ENCODE measurements around the gene PTPRT. TPM values are rescaled to one million over a fixed set of nuclear protein-coding genes. Genes with fewer than 3 reads are reported as not detected.

The PTPRT gene
- total RNA-seq, 1 experiment from 2014 or later = not detected

- TF ChIP-seq CTCF (IDR thresholded peaks at IDR 0.05; ENCODE audit: unreplicated experiment) = no peak
- Mint-ChIP-seq H3K36me3 (ENCODE audit: insufficient read depth, unreplicated experiment) (no peaks in the 10 kb centered on the region), H3K9me3 (ENCODE audit: low read depth, unreplicated experiment) (peaks cover 2% of the 10 kb centered on the region), H3K4me1 (ENCODE audit: low read depth, unreplicated experiment) (no peaks in the 10 kb centered on the region), H3K27me3 (ENCODE audit: unreplicated experiment) (peaks cover 47% of the 10 kb centered on the region), H3K4me3 (ENCODE audit: low read depth, unreplicated experiment) (no peak overlapping the region), H3K27ac (ENCODE audit: unreplicated experiment) (no peak overlapping the region)
- no TSS peak for BruUV-seq (replicated peaks)
- CTCF ChIA-PET = no interaction called here
- DNase-seq = no peak
- intact Hi-C loops (cut with micrococcal nuclease; ENCODE audit: unreplicated experiment) = no loop called here
Observed at GRCh38 chr20:42359617-42360016, 830.1 kb downstream of the PTPRT start.

GRCh38 chr20:42352096-42352495, 837.6 kb downstream of the PTPRT start:
- DNase-seq = no peak
- no peaks in the 10 kb centered on the region for H3K36me3 Mint-ChIP-seq (ENCODE audit: insufficient read depth, unreplicated experiment)
- peaks cover 7% of the 10 kb centered on the region for H3K9me3 Mint-ChIP-seq (ENCODE audit: low read depth, unreplicated experiment)
- TF ChIP-seq CTCF (IDR thresholded peaks at IDR 0.05; ENCODE audit: unreplicated experiment) = no peak
- no peaks in the 10 kb centered on the region for H3K4me1 Mint-ChIP-seq (ENCODE audit: low read depth, unreplicated experiment)
- no TSS peak for BruUV-seq (replicated peaks)
- peaks cover 25% of the 10 kb centered on the region for H3K27me3 Mint-ChIP-seq (ENCODE audit: unreplicated experiment)
- intact Hi-C loops (cut with micrococcal nuclease; ENCODE audit: unreplicated experiment) = no loop called here
- H3K4me3 Mint-ChIP-seq (ENCODE audit: low read depth, unreplicated experiment) = no peak overlapping the region
- H3K27ac Mint-ChIP-seq (ENCODE audit: unreplicated experiment) = no peak overlapping the region
- CTCF ChIA-PET = no interaction called here

GRCh38 chr20:42350521-42350920, 839.2 kb downstream of the PTPRT start:
- Mint-ChIP-seq H3K27ac (ENCODE audit: unreplicated experiment) (no peak overlapping the region), H3K4me1 (ENCODE audit: low read depth, unreplicated experiment) (no peaks in the 10 kb centered on the region), H3K27me3 (ENCODE audit: unreplicated experiment) (peaks cover 10% of the 10 kb centered on the region), H3K4me3 (ENCODE audit: low read depth, unreplicated experiment) (no peak overlapping the region), H3K9me3 (ENCODE audit: low read depth, unreplicated experiment) (peaks cover 10% of the 10 kb centered on the region), H3K36me3 (ENCODE audit: insufficient read depth, unreplicated experiment) (no peaks in the 10 kb centered on the region)
- no TSS peak for BruUV-seq (replicated peaks)
- TF ChIP-seq CTCF (IDR thresholded peaks at IDR 0.05; ENCODE audit: unreplicated experiment) = no peak
- intact Hi-C loops (cut with micrococcal nuclease; ENCODE audit: unreplicated experiment) = no loop called here
- CTCF ChIA-PET = interaction anchor here (0.6 kb wide), 1 partner anchor 25 kb away, joined by 4 read pairs; no protein-coding TSS in a partner anchor
- no peak for DNase-seq

GRCh38 chr20:42346189-42347170, 843.2 kb downstream of the PTPRT start:
- no peaks in the 10 kb centered on the region for H3K36me3 Mint-ChIP-seq (ENCODE audit: insufficient read depth, unreplicated experiment)
- CTCF ChIA-PET = interaction anchor here (1.0 kb wide), 1 partner anchor 9 kb away, joined by 3 read pairs; no protein-coding TSS in a partner anchor
- intact Hi-C loops (cut with micrococcal nuclease; ENCODE audit: unreplicated experiment) = no loop called here
- H3K4me1 Mint-ChIP-seq (ENCODE audit: low read depth, unreplicated experiment) = no peaks in the 10 kb centered on the region
- H3K9me3 Mint-ChIP-seq (ENCODE audit: low read depth, unreplicated experiment) = peaks cover 15% of the 10 kb centered on the region
- peaks cover 12% of the 10 kb centered on the region for H3K27me3 Mint-ChIP-seq (ENCODE audit: unreplicated experiment)
- H3K4me3 Mint-ChIP-seq (ENCODE audit: low read depth, unreplicated experiment) = no peak overlapping the region
- H3K27ac Mint-ChIP-seq (ENCODE audit: unreplicated experiment) = no peak overlapping the region
- no peak for DNase-seq
- no peak for TF ChIP-seq CTCF (IDR thresholded peaks at IDR 0.05; ENCODE audit: unreplicated experiment)
- no TSS peak for BruUV-seq (replicated peaks)
